ENCODE data around the gene TAF11L8.
A peak's percentile ranks its signal among the peaks of the same experiment; 100 is the strongest.
"Not testable (repeated sequence)": the region's sequence is repeated elsewhere in the genome, so short reads cannot be mapped to it uniquely, and the experiment has no call there.

Gene TAF11L8

DNA sequence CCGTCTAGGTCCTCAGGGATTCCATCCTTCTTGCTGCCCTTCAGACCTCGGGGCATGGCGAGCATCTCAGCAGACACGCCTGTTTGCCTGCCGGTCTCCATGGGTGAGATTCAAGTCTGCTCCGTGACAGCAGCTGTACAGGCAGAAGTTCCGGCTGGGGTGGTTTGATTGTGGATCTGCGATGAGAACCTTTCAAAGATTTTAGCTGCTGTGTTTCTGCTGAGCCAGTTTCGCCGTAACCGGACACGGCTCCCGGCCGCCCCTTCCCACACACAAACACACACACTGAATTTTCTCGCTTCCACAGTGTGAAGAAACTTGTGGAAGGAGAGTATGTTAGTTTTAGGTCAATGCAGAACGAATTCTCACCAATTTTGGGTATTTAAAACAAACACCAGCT lies at the start of gene TAF11L8:
TSS of gene TAF11L8 (minus strand) at position 101 of the 400 bp plus-strand sequence.
- DNase-seq (ENCODE audit: low spot score) = not testable (repeated sequence)

DNA sequence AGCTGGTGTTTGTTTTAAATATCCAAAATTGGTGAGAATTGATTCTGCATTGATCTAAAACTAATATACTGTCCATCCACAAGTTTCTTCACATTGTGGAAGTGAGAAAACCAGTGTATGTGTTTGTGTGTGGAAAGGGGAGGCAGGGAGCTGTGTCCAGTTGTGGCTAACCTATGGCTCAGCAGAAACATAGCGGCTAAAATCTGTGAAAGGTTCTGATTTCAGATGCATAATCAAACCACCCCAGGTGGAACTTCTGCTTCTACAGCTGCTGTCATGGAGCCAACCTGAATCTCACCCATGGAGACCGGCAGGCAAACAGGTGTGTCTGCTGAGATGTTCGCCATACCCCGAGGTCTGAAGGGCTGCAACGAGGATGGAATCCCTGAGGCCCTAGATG lies 43.4 kb upstream of the TAF11L8 start, which contains the start of gene TAF11L14:
TSS of gene TAF11L14 (plus strand) at position 301 of the 400 bp plus-strand sequence.
- DNase-seq (ENCODE audit: low spot score) = no peak

DNA sequence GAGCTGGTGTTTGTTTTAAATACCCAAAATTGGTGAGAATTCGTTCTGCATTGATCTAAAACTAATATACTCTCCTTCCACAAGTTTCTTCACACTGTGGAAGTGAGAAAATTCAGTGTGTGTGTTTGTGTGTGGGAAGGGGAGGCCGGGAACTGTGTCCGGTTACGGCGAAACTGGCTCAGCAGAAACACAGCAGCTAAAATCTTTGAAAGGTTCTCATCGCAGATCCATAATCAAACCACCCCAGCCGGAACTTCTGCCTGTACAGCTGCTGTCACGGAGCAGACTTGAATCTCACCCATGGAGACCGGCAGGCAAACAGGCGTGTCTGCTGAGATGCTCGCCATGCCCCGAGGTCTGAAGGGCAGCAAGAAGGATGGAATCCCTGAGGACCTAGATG lies 41.0 kb upstream of the TAF11L8 start, which contains the start of gene TAF11L13:
TSS of gene TAF11L13 (plus strand) at position 301 of the 400 bp plus-strand sequence.
- DNase-seq (ENCODE audit: low spot score) = not testable (repeated sequence)

GRCh38 chr5:17625686-17626085 lies 34.9 kb upstream of the TAF11L8 start:
- no peak for DNase-seq (ENCODE audit: low spot score)

GRCh38 chr5:17620627-17621026 lies 29.9 kb upstream of the TAF11L8 start:
- peak; percentile 4 for DNase-seq (ENCODE audit: low spot score)

DNA sequence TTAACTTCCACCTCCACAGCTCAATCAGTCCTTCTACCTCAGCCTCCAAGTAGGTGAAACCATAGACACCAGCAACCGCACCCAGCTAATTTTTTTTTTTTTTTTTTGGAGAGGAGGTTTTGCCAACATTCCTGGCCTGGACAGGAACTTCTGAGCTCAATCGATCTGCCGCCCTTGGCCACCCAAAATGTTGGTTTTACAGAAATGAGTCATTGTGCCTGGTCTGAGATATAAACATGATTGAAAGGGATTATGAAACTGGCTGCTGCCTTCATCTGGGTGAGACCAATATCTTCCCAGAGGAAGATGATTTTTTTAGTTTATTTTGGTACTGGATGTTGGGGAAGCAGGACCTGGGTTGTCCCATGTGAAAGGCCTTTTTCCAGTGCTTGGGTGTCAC lies 28.6 kb upstream of the TAF11L8 start:
- DNase-seq (ENCODE audit: low spot score) = no peak

GRCh38 chr5:17614872-17615605 lies 24.3 kb upstream of the TAF11L8 start:
- no peak for DNase-seq (ENCODE audit: low spot score)

- not testable (repeated sequence) for DNase-seq (ENCODE audit: low spot score)
Measured at GRCh38 chr5:17610092-17610491, 19.3 kb upstream of the TAF11L8 start, which contains the start of gene TAF11L12. Gene TAF11L12 (plus strand): TSS chr5:17610392.

DNA sequence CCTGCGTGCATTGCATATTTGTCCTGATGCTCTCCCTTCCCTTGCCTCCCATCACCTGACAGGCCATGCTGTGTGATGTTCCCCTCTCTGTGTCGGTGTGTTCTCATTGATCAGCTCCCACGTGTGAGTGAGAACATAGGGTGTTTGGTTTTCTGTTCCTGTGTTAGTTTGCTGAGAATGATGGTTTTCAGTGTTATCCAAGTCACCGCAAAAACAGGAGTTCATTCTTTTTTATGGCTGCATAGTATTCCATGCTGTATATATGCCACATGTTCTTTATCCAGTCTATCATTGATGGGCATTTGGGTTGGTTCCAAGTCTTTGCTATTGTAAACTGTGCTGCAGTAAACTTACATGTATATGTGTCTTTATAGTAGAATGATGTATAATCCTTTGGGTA lies 16.7 kb upstream of the TAF11L8 start:
- not testable (repeated sequence) for DNase-seq (ENCODE audit: low spot score)

- DNase-seq (ENCODE audit: low spot score) = no peak
Measured at GRCh38 chr5:17604951-17605350, 14.2 kb upstream of the TAF11L8 start.

- not testable (repeated sequence) for DNase-seq (ENCODE audit: low spot score)
Measured at GRCh38 chr5:17603880-17604279, 13.1 kb upstream of the TAF11L8 start, which contains the start of gene TAF11L11. Gene TAF11L11 (plus strand): TSS chr5:17604183.

- not testable (repeated sequence) for DNase-seq (ENCODE audit: low spot score)
Measured at GRCh38 chr5:17597728-17598127, 7.0 kb upstream of the TAF11L8 start, which contains the start of gene TAF11L10. Gene TAF11L10 (minus strand): TSS chr5:17597828.

DNA sequence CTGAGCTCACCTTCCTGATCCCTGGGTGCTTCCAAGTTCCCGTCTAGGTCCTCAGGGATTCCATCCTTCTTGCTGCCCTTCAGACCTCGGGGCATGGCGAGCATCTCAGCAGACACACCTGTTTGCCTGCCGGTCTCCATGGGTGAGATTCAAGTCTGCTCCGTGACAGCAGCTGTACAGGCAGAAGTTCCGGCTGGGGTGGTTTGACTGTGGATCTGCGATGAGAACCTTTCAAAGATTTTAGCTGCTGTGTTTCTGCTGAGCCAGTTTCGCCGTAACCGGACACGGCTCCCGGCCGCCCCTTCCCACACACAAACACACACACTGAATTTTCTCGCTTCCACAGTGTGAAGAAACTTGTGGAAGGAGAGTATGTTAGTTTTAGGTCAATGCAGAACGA lies 3.5 kb upstream of the TAF11L8 start, which contains the start of gene TAF11L9:
TSS of gene TAF11L9 (minus strand) at position 140 of the 400 bp plus-strand sequence.
- DNase-seq (ENCODE audit: low spot score) = not testable (repeated sequence)

GRCh38 chr5:17585658-17586057 lies 5.1 kb downstream of the TAF11L8 start, which contains the start of gene TAF11L7:
Gene TAF11L7 (minus strand): TSS chr5:17585758.
- not testable (repeated sequence) for DNase-seq (ENCODE audit: low spot score)
